GM12892 (cell line): ENCODE results near the gene GPER1.

Source experiments
- DNase-seq: peaks from one replicate; pipeline ENCODE4 v3.0.0; 2011; ENCODE audit not compliant: insufficient read length
- FAIRE-seq: peaks from 2 replicates; lab custom pipeline; 2011; peaks lifted over from hg19 to GRCh38; lab: Jason Lieb, UNC
- POLR2A ChIP-seq: IDR thresholded peaks from 2 replicates; pipeline ENCODE4 v1.6.1; 2011; ENCODE audit warnings: low read depth, low read length, control low read depth
- POLR2AphosphoS5 ChIP-seq: IDR thresholded peaks from 2 replicates; pipeline ENCODE4 v1.6.1; 2011; ENCODE audit warnings: low read depth, low read length, control low read depth
- TAF1 ChIP-seq: IDR thresholded peaks from 2 replicates; pipeline ENCODE4 v1.6.1; 2011; ENCODE audit warnings: low read depth, mild to moderate bottlenecking, control low read depth, low read length, borderline replicate concordance

The GPER1 gene

DNA sequence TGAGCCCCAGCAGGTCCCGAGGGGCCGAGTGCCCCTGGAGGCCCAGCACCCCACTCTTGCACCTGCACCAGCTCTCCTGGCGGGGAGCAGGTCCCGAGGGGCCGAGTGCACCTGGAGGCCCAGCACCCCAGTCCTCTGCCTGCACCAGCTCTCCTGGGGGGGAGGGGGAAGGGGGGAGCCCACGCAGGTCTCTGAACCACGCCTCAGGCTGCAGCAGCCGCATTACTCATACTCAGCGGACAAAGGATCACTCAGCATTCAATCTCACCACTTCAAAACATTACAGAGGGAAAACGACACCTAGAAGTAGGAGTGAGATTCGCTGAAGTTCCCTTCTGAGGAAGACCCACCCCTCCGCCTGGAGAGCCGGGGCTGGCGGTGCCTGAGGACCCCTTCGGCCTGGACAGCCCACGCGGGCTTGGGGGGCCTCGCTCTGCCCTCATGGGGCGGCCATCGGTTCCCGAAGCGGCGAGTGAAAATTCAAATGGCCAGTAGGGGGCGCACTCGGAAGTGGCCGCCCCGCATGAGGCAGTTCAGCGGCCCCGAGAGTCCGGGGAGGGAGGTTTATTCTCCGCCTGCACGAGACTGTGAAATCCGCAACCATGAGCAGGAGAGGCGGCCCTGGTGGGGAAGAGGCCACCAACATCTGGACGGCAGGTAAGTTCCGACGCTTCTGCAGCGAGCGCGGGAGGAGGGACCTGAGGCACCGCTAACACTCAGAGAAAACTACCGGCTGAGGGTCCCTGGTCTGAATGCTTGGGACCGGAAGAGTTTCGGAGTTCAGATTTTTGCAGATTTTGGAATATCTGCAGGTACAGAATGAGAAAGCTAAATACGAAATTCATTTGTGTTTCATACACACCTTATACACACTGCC, 1.1 kb upstream of the GPER1 start:
- TF ChIP-seq POLR2A (peak; percentile 68), POLR2AphosphoS5 (peak; percentile 60; the same call in 1 of the 2 replicates), TAF1 (0 out of 2 replicates have a peak, but pooled peaks have one; percentile 35)
- FAIRE-seq (peak; percentile 94), DNase-seq (peak; percentile 95)

DNA sequence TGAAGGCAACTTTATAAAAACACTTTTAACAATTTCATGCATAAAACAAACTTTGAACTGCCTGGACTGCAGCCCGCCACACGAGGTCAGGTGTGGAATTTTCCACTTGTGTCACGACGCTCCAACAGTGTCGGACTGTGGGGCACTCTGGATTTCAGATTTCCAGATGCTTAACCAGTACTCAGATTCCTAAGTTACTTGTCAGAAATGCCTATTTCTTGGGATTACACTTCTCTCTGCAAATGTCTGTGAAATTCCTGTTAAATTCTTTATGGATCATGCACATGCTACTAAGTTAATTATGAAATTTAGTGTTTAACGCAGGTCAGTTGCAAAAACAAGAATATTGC, 473 bp upstream of the GPER1 start:
- TF ChIP-seq POLR2A: no peak
- no peak for TF ChIP-seq TAF1
- TF ChIP-seq POLR2AphosphoS5: no peak
- no peak for FAIRE-seq

GRCh38 chr7:1090236-1090635, 2.3 kb downstream of the GPER1 start:
- FAIRE-seq: no peak
- no peak for DNase-seq
- TF ChIP-seq TAF1 (no peak), POLR2AphosphoS5 (no peak), POLR2A (no peak)

More for the DNA sequence above, 473 bp upstream of the GPER1 start:
- DNase-seq: no peak

- FAIRE-seq: no peak
- DNase-seq: no peak
- no peak for TF ChIP-seq POLR2AphosphoS5
- no peak for TF ChIP-seq TAF1
- no peak for TF ChIP-seq POLR2A
These were observed 3.1 kb downstream of the GPER1 start for GRCh38 chr7:1090686-1091643.

DNA sequence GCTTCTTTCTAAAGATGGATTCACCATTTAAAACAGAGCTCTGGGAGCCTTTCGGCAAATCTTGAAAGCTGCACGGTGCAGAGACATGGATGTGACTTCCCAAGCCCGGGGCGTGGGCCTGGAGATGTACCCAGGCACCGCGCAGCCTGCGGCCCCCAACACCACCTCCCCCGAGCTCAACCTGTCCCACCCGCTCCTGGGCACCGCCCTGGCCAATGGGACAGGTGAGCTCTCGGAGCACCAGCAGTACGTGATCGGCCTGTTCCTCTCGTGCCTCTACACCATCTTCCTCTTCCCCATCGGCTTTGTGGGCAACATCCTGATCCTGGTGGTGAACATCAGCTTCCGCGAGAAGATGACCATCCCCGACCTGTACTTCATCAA, 3.7 kb downstream of the GPER1 start:
- DNase-seq: no peak

GRCh38 chr7:1092161-1092632, 4.3 kb downstream of the GPER1 start:
- FAIRE-seq: no peak
- no peak for TF ChIP-seq TAF1
- DNase-seq: no peak

More for the DNA sequence above, 3.7 kb downstream of the GPER1 start:
- TF ChIP-seq TAF1 (no peak), POLR2AphosphoS5 (no peak)
- no peak for FAIRE-seq

DNA sequence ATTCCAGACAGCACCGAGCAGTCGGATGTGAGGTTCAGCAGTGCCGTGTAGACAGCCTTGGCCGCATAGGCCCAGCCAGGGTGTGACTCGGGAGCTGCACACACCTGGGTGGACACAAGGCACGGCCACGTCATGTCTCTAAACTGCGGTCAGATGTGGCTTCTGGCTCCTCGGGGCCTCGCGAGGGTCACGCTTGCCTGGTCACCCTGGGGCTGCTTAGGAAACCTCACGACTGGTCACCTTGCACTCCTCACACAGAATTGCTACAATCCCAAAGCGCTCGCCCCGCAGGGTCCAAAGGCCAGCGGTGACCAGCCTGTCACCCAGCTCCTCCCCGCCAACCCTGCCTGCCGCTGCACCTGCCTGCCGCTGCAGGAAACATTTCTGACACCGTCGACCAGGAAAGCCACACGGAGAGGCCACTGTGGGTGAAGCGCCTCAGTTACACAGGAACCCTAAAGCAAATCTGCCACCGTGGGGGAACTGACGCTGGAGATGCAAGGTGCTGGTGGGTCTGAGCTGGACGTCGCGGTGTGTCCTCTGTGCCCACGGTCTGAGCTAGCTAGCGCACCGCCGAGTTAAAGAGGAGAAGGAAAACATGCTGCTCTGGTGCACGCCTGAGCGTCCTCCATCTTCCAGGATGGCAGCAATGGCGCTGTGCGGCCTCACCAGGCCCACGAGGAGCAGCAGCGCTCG, 5.0 kb downstream of the GPER1 start:
- TF ChIP-seq POLR2AphosphoS5 (no peak), POLR2A (no peak), TAF1 (no peak)
- FAIRE-seq: no peak
- DNase-seq: no peak

DNA sequence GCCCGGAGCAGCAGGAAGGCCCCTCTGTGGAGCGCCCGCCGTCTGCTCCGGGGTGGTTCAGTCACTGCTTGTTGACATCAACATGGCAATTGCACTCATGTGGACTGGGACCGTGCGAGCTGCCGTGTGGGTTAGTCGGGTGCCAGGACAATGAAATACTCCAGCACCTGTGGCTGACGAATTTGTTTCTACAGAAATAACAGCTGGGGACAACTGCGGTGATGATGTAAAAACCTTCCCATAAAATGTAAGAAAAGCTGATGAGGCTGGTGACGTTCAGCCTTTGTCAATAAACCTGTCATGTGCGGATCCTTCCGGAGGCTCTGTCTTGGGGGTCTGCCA, 5.6 kb downstream of the GPER1 start:
- TF ChIP-seq POLR2AphosphoS5 (no peak), TAF1 (no peak), POLR2A (no peak)
- FAIRE-seq: no peak
- no peak for DNase-seq

GRCh38 chr7:1093916-1094508, 6.1 kb downstream of the GPER1 start:
- TF ChIP-seq POLR2A: no peak
- no peak for TF ChIP-seq POLR2AphosphoS5
- TF ChIP-seq TAF1: no peak
- FAIRE-seq (no peak), DNase-seq (no peak)

DNA sequence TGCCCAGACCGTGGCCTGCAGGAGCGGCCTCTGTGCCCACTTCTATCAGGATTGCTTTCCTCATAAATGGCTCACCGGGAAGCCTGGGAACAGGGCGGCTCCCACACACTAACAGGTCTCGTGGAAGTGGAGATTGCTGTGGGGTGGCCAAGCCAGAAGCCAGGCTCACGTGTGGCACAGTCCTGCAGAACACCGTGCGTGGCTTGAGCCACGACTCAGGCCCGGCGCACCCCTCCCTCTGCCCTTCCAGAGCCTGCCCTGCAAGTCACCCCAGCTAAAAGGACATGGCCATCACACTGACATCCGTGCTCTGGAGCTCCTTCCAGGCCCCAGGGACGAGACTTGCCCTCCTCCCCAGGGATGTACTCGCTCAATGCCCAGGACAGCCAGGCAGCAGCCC, 7.0 kb downstream of the GPER1 start:
- DNase-seq (no peak), FAIRE-seq (no peak)
- TF ChIP-seq POLR2A (no peak), POLR2AphosphoS5 (no peak), TAF1 (no peak)
